Kasumi-1 (cell line): Measurements from ENCODE around the gene SH3RF3.
A peak's percentile ranks its signal among the peaks of the same experiment; 100 is the strongest.
"Not testable (repeated sequence)": the region's sequence is repeated elsewhere in the genome, so short reads cannot be mapped to it uniquely, and the experiment has no call there.

Source experiments
- DNase-seq, 2 experiments: peaks; one replicate each; lab custom pipeline; 2025; lab: John Stamatoyannopoulos, UW

Gene SH3RF3

GRCh38 chr2:109118321-109118720, 10.7 kb upstream of the SH3RF3 start:
- DNase-seq: no peak

- no peak for DNase-seq
Measured at GRCh38 chr2:109120166-109120565, 8.8 kb upstream of the SH3RF3 start.

- not testable (repeated sequence) for DNase-seq
Measured at GRCh38 chr2:109120686-109121085, 8.3 kb upstream of the SH3RF3 start.

- DNase-seq: no peak
Measured at GRCh38 chr2:109123586-109124201, 5.3 kb upstream of the SH3RF3 start.

GRCh38 chr2:109124982-109125592, 3.9 kb upstream of the SH3RF3 start:
- DNase-seq: no peak

- DNase-seq: no peak
Measured at GRCh38 chr2:109125593-109126500, 3.2 kb upstream of the SH3RF3 start.

GRCh38 chr2:109126501-109126860, 2.5 kb upstream of the SH3RF3 start:
- DNase-seq: peak; percentile 7 to 12

GRCh38 chr2:109127556-109127955, 1.4 kb upstream of the SH3RF3 start:
- DNase-seq: no peak

- peak; percentile 88 to 89 for DNase-seq
Measured at GRCh38 chr2:109128048-109128615, 873 bp upstream of the SH3RF3 start.

- peak; percentile 14 to 22 for DNase-seq
Measured at GRCh38 chr2:109129356-109129920, 433 bp downstream of the SH3RF3 start.

- peak in 1 of 2 experiments; percentile 27 for DNase-seq
Measured at GRCh38 chr2:109129921-109130722, 1.1 kb downstream of the SH3RF3 start.

- no peak for DNase-seq
Measured at GRCh38 chr2:109130723-109130995, 1.7 kb downstream of the SH3RF3 start.

GRCh38 chr2:109131777-109132176, 2.8 kb downstream of the SH3RF3 start:
- DNase-seq: no peak

GRCh38 chr2:109132626-109133025, 3.6 kb downstream of the SH3RF3 start:
- no peak for DNase-seq

GRCh38 chr2:109133746-109134145, 4.7 kb downstream of the SH3RF3 start:
- no peak for DNase-seq

GRCh38 chr2:109134741-109135358, 5.8 kb downstream of the SH3RF3 start:
- DNase-seq: no peak

- DNase-seq: no peak
Measured at GRCh38 chr2:109135359-109136197, 6.6 kb downstream of the SH3RF3 start.

GRCh38 chr2:109136542-109136941, 7.5 kb downstream of the SH3RF3 start:
- DNase-seq: no peak

- no peak for DNase-seq
Measured at GRCh38 chr2:109137616-109138015, 8.6 kb downstream of the SH3RF3 start.

GRCh38 chr2:109138449-109138848, 9.4 kb downstream of the SH3RF3 start:
- DNase-seq: peak; percentile 29
